ENCODE results near the gene THYN1.

THYN1 gene

GRCh38 chr11:134246100-134246499, 7.1 kb downstream of the THYN1 start:
- DNase-seq: no peak

- no peak for DNase-seq
Observed at GRCh38 chr11:134245434-134245833, 7.7 kb downstream of the THYN1 start.

GRCh38 chr11:134244593-134244992, 8.6 kb downstream of the THYN1 start:
- peak in 1 of 2 experiments; percentile 10 for DNase-seq

GRCh38 chr11:134243913-134244312, 9.2 kb downstream of the THYN1 start:
- no peak for DNase-seq

- no peak for DNase-seq
Observed at GRCh38 chr11:134242376-134242775, 10.8 kb downstream of the THYN1 start.

GRCh38 chr11:134240592-134240991, 12.6 kb downstream of the THYN1 start:
- no peak for DNase-seq

GRCh38 chr11:134238956-134239355, 14.2 kb downstream of the THYN1 start:
- DNase-seq: no peak

- no peak for DNase-seq
Observed at GRCh38 chr11:134237557-134237922, 15.6 kb downstream of the THYN1 start.

- no peak for DNase-seq
Observed at GRCh38 chr11:134236834-134237556, 16.2 kb downstream of the THYN1 start.

- no peak for DNase-seq
Observed at GRCh38 chr11:134235399-134235798, 17.8 kb downstream of the THYN1 start.

GRCh38 chr11:134233729-134234179, 19.4 kb downstream of the THYN1 start:
- no peak for DNase-seq

- no peak for DNase-seq
Observed at GRCh38 chr11:134231958-134232659, 21.0 kb downstream of the THYN1 start.

GRCh38 chr11:134230339-134230738, 22.8 kb downstream of the THYN1 start:
- no peak for DNase-seq

GRCh38 chr11:134229126-134229790, 23.9 kb downstream of the THYN1 start:
- no peak for DNase-seq

GRCh38 chr11:134228625-134229024, 24.5 kb downstream of the THYN1 start:
- no peak for DNase-seq

GRCh38 chr11:134226806-134227325, 26.3 kb downstream of the THYN1 start:
- no peak for DNase-seq

- DNase-seq: peak in 1 of 2 experiments; percentile 44
Observed at GRCh38 chr11:134224710-134225664, 28.2 kb downstream of the THYN1 start.

GRCh38 chr11:134223836-134224709, 29.1 kb downstream of the THYN1 start, which contains the start of the genes NCAPD3 and VPS26B:
Gene NCAPD3, minus strand, starts transcription at chr11:134223967. Its CDS starts 41 bp downstream, at chr11:134223926.
Gene VPS26B, plus strand, starts transcription at chr11:134224671. Its CDS starts 452 bp downstream, at chr11:134225123.
- peak; percentile 96 to 99 for DNase-seq

- no peak for DNase-seq
Observed at GRCh38 chr11:134223121-134223520, 30.0 kb downstream of the THYN1 start.

GRCh38 chr11:134216816-134217215, 36.3 kb downstream of the THYN1 start:
- DNase-seq: no peak

- DNase-seq: no peak
Observed at GRCh38 chr11:134215836-134216235, 37.3 kb downstream of the THYN1 start.
